Gastroesophageal sphincter (tissue), 4 donors: ENCODE data around the gene PMM1. TPM values are rescaled to one million over a fixed set of nuclear protein-coding genes. Genes with fewer than 3 reads are reported as not detected.

Experiments used
- ATAC-seq: fragments of 150-250 bp; one replicate; pipeline ENCODE4 v1.9.1; 2016; ENCODE audit warnings: mild to moderate bottlenecking, moderate library complexity
- H3K27ac ChIP-seq, 4 donors: fragments of 200-600 bp; sonication (generic) in 3 of 4; 1 replicate in 3 of 4; 2 replicates in 1 of 4; pipeline ENCODE4 v1.5.1; 2016 to 2019
- H3K27me3 ChIP-seq: fragments of 200-600 bp; sonication (generic); one replicate; pipeline ENCODE4 v1.5.1; 2019
- H3K36me3 ChIP-seq, 2 donors: fragments of 200-600 bp; sonication (generic); one replicate each; pipeline ENCODE4 v1.5.1; 2019; ENCODE audit warnings: control low read depth in 1 of 2
- H3K4me1 ChIP-seq, 3 donors: fragments of 200-600 bp; sonication (generic); 1 replicate in 2 of 3; 2 replicates in 1 of 3; pipeline ENCODE4 v1.5.1; 2016 to 2019; ENCODE audit warnings: control low read depth in 2 of 3
- H3K4me3 ChIP-seq, 2 donors: fragments of 200-600 bp; sonication (generic); one replicate each; pipeline ENCODE4 v1.5.1; 2019; ENCODE audit warnings: mild to moderate bottlenecking in 1 of 2, moderate library complexity in 1 of 2
- H3K9me3 ChIP-seq, 3 donors: fragments of 200-600 bp; sonication (generic); one replicate each; pipeline ENCODE4 v1.5.1; 2017 to 2019; ENCODE audit warnings: control low read depth in 2 of 3
- CTCF ChIP-seq, 4 experiments: fragments of 200-600 bp in 2 of 4; fragments of 450-650 bp in 2 of 4; sonication (generic) in 1 of 4; IDR thresholded peaks; one replicate each; pipeline ENCODE4 v1.5.1; 2017 to 2019; ENCODE audit warnings: antibody characterized with exemption in 4 of 4, mild to moderate bottlenecking in 2 of 4, moderate library complexity in 2 of 4
- EP300 ChIP-seq: sonication (generic); formaldehyde crosslinking; IDR thresholded peaks from one replicate; pipeline ENCODE4 v1.6.1; 2017; ENCODE audit warnings: antibody characterized with exemption, mild to moderate bottlenecking
- POLR2A ChIP-seq, 2 donors: fragments of 450-650 bp; IDR thresholded peaks; one replicate each; pipeline ENCODE4 v1.6.1; 2017; ENCODE audit warnings: antibody characterized with exemption in 2 of 2, mild to moderate bottlenecking in 2 of 2, moderate library complexity in 1 of 2
- POLR2AphosphoS5 ChIP-seq: sonication (generic); formaldehyde crosslinking; IDR thresholded peaks from one replicate; pipeline ENCODE4 v1.6.1; 2017; ENCODE audit warnings: antibody characterized with exemption
- WGBS, 2 donors: methylation state at CpG; one replicate each; pipeline ENCODE4 v1.1.5; 2018; ENCODE audit warnings: low coverage in 1 of 2; 5-methylcytosine and 5-hydroxymethylcytosine counted together
- total RNA-seq, 4 donors: library from RNA; depleted of rRNA; stranded (reverse); fragments of >200 nt; gene quantifications; one replicate each; pipeline ENCODE4 v1.1.0, GENCODE V29; 2016

Gene PMM1
- total RNA-seq, 4 donors from 2014 or later: 32.7 to 42.5 (median 37.1) TPM

- Histone ChIP-seq H3K4me3 (no peak overlapping the region), H3K27ac (no peak overlapping the region), H3K36me3 (peaks cover 0 to 10% of the 10 kb centered on the region in 2 donors), H3K27me3 (no peaks in the 10 kb centered on the region), H3K4me1 (peaks cover 0 to 28% (median 5%) of the 10 kb centered on the region in 3 donors), H3K9me3 (no peaks in the 10 kb centered on the region)
- TF ChIP-seq POLR2AphosphoS5 (no peak), POLR2A (IDR thresholded peaks at IDR 0.05) (no peak), CTCF (IDR thresholded peaks at IDR 0.05) (no peak), EP300 (no peak)
- WGBS, 2 donors: 89 to 91% methylated on average over 4 to 5 of the region's 14 CpGs
- ATAC-seq: no peak
These were observed 17.9 kb downstream of the PMM1 start for GRCh38 chr22:41571786-41572185.

- 100% methylated on average over 1 of the region's 3 CpGs; no CpG with 5 or more reads in 1 of the 2 donors for WGBS, 2 donors
- peaks cover 0 to 39% (median 7%) of the 10 kb centered on the region in 3 donors for H3K4me1 ChIP-seq
- H3K4me3 ChIP-seq: no peak overlapping the region
- ATAC-seq: no peak
- H3K36me3 ChIP-seq: no peaks in the 10 kb centered on the region
- no peak overlapping the region for H3K27ac ChIP-seq
- TF ChIP-seq POLR2AphosphoS5 (no peak), POLR2A (IDR thresholded peaks at IDR 0.05) (no peak), EP300 (no peak), CTCF (IDR thresholded peaks at IDR 0.05) (no peak)
- no peaks in the 10 kb centered on the region for H3K27me3 ChIP-seq
- no peaks in the 10 kb centered on the region for H3K9me3 ChIP-seq
These were observed 19.4 kb downstream of the PMM1 start for GRCh38 chr22:41570221-41570620.

- Histone ChIP-seq H3K9me3 (no peaks in the 10 kb centered on the region), H3K4me1 (peaks cover 0 to 36% (median 3%) of the 10 kb centered on the region in 3 donors), H3K27me3 (no peaks in the 10 kb centered on the region), H3K4me3 (no peak overlapping the region), H3K27ac (no peak overlapping the region), H3K36me3 (no peaks in the 10 kb centered on the region)
- no peak for ATAC-seq
- WGBS, 2 donors: 57 to 80% methylated on average over 1 to 3 of the region's 7 CpGs
- TF ChIP-seq CTCF (IDR thresholded peaks at IDR 0.05) (no peak), EP300 (no peak), POLR2A (IDR thresholded peaks at IDR 0.05) (no peak), POLR2AphosphoS5 (no peak)
These were observed 20.8 kb downstream of the PMM1 start for GRCh38 chr22:41568811-41569210.

- 0 to 17% methylated on average over 1 of the region's 3 CpGs for WGBS, 2 donors
- no peak for ATAC-seq
- H3K4me1 ChIP-seq: peaks cover 0 to 49% (median 3%) of the 10 kb centered on the region in 3 donors
- peak overlapping the region in 2 of 4 donors; percentile 63 to 67 for H3K27ac ChIP-seq
- no peaks in the 10 kb centered on the region for H3K27me3 ChIP-seq
- no peaks in the 10 kb centered on the region for H3K9me3 ChIP-seq
- no peak overlapping the region for H3K4me3 ChIP-seq
- H3K36me3 ChIP-seq: no peaks in the 10 kb centered on the region
- no peak for TF ChIP-seq POLR2AphosphoS5
- TF ChIP-seq CTCF (IDR thresholded peaks at IDR 0.05): no peak
- no peak for TF ChIP-seq POLR2A (IDR thresholded peaks at IDR 0.05)
- no peak for TF ChIP-seq EP300
These were observed 22.2 kb downstream of the PMM1 start for GRCh38 chr22:41567512-41567768.

- Histone ChIP-seq H3K9me3 (no peaks in the 10 kb centered on the region), H3K4me1 (peaks cover 0 to 68% (median 3%) of the 10 kb centered on the region in 3 donors), H3K36me3 (no peaks in the 10 kb centered on the region), H3K27ac (peak overlapping the region in 3 of 4 donors; percentile 63 to 73 (median 67)), H3K27me3 (no peaks in the 10 kb centered on the region), H3K4me3 (no peak overlapping the region)
- peak; percentile 65 for ATAC-seq
- TF ChIP-seq EP300 (no peak), POLR2AphosphoS5 (peak; percentile 41)
- 0 to 34% methylated on average over 1 to 4 of the region's 8 CpGs for WGBS, 2 donors
These were observed 24.1 kb downstream of the PMM1 start for GRCh38 chr22:41565403-41566054.
